ENCODE results near the gene ZNF587.

- TF ChIP-seq POLR2A (IDR thresholded peaks at IDR 0.05) (no peak), CTCF (IDR thresholded peaks at IDR 0.05) (no peak)
Observed at GRCh38 chr19:57829316-57829715, 20.3 kb upstream of the ZNF587 start.
